Globus pallidus (tissue), 1 donor: Measurements from ENCODE around the gene SAMD10.

Experiments
- DNase-seq: peaks from one replicate; pipeline ENCODE4 v3.0.0-alpha.2; 2015; ENCODE audit warnings: low spot score

The SAMD10 gene

DNA sequence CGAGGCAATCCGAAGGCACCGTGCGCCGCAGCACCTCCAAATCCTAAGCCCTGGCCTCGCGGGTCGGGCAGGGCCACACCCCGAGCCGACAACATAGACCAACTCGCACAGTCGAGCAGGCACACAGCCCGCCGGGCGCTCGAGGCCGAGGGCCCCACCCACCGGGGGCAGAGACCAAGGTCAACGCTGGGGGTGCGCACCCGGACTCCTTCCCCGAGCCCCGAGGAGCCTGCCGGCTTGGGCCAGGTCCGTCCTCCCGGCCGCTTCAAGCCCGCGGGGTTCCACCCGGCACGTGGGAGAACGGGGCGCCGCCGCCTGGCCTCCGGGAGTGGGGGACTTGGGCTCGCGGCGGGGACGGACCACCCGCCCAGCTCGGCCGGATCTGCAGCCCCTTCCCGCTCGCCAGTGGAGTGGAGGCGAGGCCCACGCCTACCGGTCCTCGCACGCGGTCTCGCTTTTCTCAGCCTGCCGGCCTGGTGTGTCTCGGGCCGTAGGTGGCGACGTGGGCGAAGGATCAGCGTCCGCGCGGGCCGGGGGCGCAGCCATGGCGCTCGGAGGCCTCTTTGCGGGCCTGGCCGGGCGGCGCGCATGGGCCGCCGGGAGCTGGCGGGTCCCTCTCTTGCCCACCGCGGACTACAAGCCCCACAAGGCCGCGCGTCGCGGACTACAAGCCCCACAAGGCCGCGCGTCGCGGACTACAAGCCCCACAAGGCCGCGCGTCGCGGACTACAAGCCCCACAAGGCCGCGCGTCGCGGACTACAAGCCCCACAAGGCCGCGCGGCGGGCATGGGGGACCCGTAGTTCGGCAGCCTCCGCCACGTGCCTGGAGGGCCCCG, 23.4 kb downstream of the SAMD10 start, which contains the start of gene UCKL1:
Gene UCKL1, minus strand, starts transcription at position 590 of the 837 bp plus-strand sequence. Its CDS starts 44 bp downstream, at position 546.
- peak; percentile 89 for DNase-seq

DNA sequence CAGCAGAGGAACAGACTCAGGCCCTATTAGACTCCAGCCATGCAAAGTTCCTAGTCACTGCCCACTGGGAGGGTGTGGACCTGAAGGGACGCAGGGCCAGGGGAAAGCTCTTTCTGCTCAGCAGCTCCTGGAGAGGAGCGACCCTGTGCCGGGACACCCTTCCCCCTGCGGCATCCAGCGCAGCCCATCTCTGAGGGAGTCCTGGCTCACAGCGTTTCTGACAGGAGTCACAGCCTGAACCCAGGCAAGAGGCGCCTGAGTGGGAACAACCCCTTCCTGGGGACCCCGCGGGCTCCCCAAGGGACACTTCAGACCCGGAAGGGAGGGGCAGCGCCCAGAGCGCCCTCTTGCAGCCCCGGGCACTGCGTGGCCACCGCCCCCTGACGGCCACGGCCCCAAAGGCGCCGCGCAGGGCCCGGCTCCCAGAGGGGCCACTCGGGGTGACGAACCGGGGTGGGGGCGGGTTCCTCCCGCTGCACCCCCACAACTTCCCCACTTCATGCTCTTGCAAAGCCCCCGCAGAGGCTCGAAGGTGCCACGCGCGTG, 24.1 kb downstream of the SAMD10 start:
- DNase-seq = peak; percentile 66

- no peak for DNase-seq
Measured at GRCh38 chr20:63953764-63954429, 25.5 kb downstream of the SAMD10 start.

DNA sequence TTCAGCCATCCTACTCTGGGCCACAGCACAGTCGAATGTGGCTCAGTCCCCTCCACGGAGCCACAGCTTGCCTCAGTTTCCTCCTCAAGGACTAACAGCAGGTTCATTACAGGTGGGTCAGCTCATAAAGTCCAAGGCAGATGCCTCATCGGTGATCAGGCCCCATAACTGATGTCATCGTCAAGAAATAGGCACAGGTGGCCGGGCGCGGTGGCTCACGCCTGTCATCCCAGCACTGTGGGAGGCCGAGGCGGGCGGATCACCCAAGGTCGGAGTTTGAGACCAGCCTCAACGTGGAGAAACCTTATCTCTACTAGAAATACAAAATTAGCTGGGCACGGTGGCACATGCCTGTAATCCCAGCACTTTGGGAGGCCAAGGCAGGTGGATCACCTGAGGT, 26.7 kb downstream of the SAMD10 start:
- DNase-seq = no peak

DNA sequence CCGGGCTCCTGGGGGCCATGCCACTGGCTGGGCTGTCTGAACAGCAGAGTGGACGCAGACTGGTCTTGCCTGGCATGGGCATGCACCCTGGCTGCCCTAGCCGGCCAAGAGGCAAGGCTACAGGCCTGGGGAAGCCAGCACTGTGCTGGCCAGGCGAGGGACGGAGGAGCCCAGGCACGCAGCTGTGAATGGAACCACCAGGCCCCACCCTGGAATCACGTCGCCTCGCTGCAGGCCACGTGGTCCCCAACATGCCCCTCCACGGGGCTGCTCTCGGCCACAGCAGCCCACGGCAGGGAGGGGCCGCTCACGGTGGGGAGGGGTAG, 27.3 kb downstream of the SAMD10 start:
- no peak for DNase-seq

DNA sequence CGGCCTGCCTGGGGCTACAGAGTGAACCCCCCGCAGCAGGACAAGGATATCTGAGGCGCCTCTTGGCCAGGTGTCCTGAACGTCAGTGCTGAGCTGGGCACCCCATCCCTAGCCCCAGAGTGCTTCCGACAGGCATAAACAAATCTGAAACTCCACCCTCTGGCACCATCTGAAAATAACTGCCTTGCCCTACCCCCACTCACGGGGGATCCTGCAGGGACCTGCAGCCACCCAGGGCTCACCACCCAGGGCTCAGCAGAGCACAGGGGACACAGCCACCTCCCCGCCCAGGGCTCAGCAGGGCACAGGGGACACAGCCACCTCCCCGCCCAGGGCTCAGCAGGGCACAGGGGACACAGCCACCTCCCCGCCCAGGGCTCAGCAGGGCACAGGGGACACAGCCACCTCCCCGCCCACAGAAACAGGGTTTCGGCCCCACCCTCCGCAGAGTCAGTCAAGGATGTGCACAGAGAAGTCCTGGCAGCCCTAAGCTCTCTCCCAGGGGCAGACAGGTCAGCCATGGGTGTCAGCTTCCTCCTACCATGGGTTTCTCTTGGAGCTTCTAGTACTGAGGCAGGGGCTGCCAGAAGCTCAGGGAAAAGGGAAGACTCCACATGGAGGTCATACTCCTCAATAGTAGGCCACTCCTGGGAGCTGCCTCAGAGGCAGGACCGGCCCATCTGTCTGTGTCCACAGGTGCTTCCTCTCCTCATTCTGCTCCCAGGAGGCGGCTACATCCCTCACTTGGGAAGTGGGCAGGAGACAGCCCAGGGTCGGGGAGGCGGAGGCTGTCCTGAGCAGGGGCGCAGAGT, 27.8 kb downstream of the SAMD10 start:
- no peak for DNase-seq

DNA sequence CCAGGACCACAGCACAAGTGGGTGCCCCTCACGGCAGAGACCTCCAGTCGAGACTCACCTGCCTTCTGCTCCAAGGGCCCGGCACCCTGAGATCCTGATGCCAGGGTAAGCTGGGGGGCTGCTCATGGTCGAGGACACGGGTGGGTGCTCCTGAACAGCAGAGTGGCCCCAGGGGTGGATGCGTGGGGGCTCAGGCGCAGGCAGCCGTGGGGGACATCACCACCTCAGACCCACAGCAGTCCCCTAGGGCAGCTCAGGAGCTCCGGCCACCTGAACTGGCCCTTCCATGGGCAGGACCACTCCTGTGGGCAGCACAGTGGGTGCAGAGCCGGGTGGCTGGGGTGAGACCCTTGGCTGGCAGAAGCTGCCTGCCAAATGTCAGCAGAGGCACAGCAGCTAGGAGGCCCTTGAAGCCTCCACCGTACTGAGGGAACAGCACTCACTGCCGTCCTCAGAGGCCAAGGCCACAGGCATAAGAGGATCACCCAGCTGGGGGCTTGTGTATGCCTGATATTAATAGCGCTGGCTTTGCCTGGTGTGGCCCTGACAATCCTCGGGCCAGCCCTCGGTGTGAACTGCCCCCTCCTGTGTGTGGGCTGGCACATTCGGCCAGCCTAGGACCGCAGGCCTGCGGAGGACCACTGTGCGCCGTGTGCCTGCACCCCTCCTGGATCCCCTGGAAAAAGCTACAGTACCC, 28.6 kb downstream of the SAMD10 start:
- DNase-seq = no peak

DNA sequence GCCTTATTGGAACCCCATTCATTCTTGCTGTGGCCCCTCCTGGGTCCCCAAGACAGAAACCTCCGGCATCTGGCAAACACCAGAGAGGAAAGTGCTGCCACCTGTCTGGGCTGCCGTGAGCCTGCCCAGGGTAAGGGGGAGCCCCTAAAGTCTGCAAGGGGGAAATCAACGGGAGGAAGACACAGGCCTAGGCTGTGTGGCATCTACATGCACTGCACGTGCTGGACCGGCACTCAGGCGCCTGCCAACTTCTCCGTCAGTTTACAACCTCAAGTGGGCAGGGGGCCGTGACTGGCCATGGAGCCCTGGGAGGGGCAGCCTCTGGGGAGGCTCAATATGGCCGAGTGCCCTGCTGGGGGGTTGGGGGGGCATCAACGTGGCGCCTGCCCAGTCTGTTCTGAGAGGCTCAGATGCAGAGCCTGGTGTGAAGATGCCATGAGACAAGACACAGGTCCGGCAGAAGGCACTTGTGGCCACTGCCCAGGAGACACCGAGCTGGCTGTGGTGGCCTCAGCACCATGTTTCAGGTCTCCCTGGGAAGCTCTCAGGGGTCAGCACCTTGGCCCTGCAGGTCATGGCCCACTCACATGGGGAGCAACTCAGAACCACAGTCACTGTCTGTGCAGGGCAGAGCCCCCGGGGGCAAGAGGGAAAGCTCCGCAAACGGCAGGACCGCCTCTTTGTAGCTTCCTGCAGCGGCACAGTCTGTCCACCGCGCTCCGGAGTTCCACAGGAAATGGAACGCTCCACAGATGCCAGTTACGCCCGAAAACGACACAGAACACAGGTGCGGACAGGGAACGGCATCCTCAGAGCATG, 31.6 kb downstream of the SAMD10 start:
- DNase-seq = peak; percentile 42

DNA sequence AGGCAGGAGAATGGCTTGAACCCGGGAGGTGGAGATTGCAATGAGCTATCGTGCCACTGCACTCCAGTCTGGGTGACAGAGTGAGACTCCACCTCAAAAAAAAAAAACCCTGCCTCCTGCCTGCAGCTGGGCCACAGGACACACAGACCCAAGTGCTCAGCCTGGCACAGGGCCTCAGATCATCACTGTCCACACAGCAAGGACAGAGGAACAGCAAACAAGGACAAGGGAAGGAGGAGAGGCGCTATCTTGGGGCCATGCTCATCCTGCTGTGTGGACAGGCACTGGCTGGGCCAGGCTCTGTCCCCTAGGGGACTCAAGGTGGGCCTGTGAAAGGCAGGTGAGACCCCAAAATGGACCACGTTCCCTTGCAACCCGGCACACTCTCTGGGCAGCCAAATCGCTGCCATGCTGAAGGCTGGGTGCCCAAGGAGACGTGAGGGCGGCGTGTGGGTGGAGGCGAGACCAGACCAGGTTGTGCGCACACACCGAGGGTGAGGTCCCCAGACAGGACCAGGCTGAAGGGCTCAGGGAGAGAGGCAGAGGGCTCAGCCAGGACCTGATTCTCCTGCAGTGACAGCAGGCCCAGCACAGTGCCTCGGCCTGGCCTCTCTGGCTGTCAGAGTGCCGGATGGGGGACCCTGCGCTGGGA, 32.3 kb downstream of the SAMD10 start:
- DNase-seq = no peak

DNA sequence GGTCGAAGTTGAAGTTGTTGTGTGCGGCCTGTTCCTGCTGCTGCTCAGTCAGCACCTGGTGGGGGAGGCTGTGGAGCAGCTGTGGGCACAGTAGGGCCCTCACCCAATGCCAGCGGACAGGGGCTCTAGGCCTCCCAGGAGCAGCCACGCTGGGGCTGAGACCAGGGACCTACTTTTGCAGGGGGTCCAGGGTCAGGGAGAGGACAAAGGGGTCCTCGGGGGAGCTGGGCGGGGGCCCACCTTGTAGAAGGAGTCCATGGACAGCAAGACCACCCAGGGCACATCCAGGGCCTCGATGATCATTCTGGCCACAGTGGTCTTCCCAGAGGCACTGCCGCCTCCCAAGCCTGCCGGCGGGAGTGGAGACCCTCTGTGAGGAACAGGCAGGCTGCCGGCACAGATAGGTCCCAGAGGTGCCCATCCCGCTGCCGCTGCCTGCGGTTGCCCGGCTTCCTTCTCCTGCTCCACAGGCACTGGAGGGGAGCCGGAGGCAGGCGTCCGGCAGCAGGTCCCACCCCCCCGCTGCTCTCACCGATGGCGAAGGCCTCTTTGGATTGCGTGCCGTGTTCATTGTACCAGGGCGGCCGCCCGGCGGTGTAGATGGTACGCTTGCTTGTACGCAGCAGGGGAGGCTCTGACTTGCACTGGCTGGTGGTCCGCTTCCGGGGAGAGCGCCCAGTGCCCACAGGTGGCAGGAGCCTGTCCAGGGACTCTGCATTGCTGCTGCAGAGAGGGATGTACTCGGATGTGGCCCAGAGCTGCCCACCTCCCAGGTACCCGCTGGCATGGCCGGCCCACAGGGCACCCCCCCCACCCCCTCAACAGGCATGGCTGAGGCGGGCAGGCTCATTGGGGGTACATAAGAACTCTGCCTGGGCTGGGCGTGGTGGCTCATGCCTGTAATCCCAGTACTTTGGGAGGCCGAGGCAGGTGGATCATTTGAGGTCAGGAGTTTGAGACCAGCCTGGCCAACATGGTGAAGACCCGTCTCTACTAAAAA, 33.2 kb downstream of the SAMD10 start:
- DNase-seq = no peak

GRCh38 chr20:63945031-63945658, 34.3 kb downstream of the SAMD10 start:
- no peak for DNase-seq

DNA sequence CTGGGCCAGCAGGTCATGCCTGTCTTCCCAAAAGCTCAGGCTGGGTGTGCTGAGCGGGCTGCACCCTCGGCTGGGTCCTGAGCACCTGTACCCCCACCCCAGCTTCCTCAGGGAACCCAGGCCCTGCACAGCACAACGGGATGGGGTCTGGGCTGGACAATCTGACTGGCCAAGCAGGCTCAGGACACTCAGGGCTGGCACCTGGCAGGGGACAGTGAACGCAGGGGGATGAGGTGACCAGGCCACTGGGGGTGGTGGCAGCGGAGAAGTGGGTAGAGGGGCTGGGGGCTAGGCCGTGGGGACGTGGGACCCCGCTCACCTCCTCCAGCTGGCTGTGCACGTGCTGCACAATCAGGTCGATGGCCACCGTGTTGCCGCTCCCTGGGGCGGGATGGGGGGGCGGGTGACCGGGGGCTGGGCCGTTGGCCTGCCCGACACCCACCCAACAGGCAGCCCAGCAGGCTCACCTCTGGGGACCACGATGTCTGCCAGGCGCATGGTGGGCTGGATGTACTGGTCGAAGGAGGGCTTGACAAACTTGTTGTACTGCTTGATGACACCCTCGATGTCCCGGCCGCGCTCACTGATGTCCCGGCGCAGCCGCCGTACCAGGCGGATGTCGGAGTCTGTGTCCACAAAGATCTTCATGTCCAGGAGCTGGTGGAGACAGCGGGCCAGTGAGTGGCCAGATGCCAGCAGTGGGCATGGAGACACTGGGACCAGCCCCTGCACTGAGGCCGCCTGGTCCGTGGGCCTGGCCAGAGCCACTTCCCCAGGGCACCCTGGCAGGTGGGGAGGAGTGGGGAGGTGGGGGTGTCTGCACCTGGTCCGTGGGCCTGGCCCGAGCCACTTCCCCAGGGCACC, 35.1 kb downstream of the SAMD10 start:
- DNase-seq = no peak

DNA sequence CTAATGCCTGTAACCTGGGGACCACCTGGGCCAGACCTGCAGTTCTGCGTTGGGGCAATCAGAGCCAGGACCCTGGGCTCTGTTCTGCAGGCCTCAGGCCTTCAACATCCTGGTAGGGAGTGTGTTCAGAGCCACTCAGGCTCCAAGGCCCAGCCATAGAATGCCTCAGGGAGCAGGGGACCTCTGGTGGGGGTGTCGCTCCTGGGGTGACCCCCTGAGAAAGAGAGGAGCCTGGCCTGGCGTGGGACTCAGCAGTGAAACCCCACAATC, 35.7 kb downstream of the SAMD10 start:
- no peak for DNase-seq

- DNase-seq = no peak
Measured at GRCh38 chr20:63942969-63943807, 36.3 kb downstream of the SAMD10 start.

GRCh38 chr20:63942250-63942951, 37.0 kb downstream of the SAMD10 start:
- no peak for DNase-seq
